ENCODE results near the gene MYO16. TPM values are rescaled to one million over a fixed set of nuclear protein-coding genes. Genes with fewer than 3 reads are reported as not detected.
"Not testable (repeated sequence)": the region's sequence is repeated elsewhere in the genome, so short reads cannot be mapped to it uniquely, and the experiment has no call there.

MYO16 gene
- polyA plus RNA-seq, 1 experiment, result not detected

- Histone ChIP-seq H3K27me3 (ENCODE audit: control insufficient read depth, insufficient read depth, low read length) (no peaks in the 10 kb centered on the region), H3K4me3 (ENCODE audit: low read depth, low read length) (no peak overlapping the region), H3K36me3 (ENCODE audit: control insufficient read depth, insufficient read depth, low read length) (no peaks in the 10 kb centered on the region)
- TF ChIP-seq, protein P1, sequence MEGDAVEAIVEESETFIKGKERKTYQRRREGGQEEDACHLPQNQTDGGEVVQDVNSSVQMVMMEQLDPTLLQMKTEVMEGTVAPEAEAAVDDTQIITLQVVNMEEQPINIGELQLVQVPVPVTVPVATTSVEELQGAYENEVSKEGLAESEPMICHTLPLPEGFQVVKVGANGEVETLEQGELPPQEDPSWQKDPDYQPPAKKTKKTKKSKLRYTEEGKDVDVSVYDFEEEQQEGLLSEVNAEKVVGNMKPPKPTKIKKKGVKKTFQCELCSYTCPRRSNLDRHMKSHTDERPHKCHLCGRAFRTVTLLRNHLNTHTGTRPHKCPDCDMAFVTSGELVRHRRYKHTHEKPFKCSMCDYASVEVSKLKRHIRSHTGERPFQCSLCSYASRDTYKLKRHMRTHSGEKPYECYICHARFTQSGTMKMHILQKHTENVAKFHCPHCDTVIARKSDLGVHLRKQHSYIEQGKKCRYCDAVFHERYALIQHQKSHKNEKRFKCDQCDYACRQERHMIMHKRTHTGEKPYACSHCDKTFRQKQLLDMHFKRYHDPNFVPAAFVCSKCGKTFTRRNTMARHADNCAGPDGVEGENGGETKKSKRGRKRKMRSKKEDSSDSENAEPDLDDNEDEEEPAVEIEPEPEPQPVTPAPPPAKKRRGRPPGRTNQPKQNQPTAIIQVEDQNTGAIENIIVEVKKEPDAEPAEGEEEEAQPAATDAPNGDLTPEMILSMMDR (IDR thresholded peaks at IDR 0.05; ENCODE audit: insufficient read depth, low read depth, low read length), result no peak
- ChIA-PET CTCF (interaction anchor here (0.6 to 6.2 kb wide), 11 partner anchors 9 to 887 kb away, joined by 3 to 31 read pairs (median 4); no protein-coding TSS in a partner anchor), POLR2A (no interaction called here)
- no peak for DNase-seq (ENCODE audit: low read depth)
Measured at GRCh38 chr13:108897955-108898354, 268.5 kb downstream of the MYO16 start.

DNA sequence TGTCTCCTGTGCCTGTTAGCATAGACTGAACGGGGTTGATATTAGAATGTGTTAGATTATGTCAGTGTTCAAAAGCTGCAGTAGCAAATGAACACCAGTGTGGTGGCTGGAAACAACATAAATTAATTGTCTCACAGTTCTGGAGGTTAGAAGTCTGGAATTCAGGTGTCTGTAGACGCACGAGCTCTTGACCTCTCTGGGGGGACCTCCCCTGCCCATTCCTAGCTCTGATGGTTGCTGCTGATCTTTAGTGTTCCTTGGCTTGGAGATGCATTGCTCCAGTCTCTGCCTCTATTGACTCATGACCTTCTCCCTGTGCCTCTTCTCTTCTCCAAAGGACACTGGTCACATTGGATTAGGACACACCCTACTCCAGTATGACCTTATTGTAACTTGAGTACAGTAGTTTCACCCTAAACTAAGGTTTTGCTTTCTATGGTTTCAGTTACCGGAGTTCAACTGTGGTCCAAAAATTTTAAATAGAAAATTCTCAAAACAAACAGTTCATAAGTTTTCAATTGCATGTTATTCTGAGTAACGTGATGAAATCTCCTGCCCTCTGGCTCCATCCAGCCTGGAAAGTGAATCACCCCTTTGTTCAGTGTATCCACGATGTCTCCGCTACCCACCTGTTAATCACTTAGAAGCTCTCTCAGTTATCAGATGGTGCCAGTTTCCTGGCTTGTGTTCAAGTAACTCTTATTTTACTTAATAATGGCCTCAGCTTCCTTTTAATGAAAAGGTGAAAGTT lies 273.2 kb downstream of the MYO16 start:
- CTCF ChIA-PET, result interaction anchor here (0.9 to 1.4 kb wide), 3 partner anchors 13 to 580 kb away, joined by 3 read pairs; no protein-coding TSS in a partner anchor
- no peaks in the 10 kb centered on the region for H3K27me3 ChIP-seq (ENCODE audit: control insufficient read depth, insufficient read depth, low read length)
- no peak for DNase-seq (ENCODE audit: low read depth)
- no peaks in the 10 kb centered on the region for H3K36me3 ChIP-seq (ENCODE audit: control insufficient read depth, insufficient read depth, low read length)
- POLR2A ChIA-PET, result no interaction called here
- no peak overlapping the region for H3K4me3 ChIP-seq (ENCODE audit: low read depth, low read length)
- TF ChIP-seq, protein P1 (IDR thresholded peaks at IDR 0.05; ENCODE audit: insufficient read depth, low read depth, low read length), result no peak

GRCh38 chr13:108903613-108904012 lies 274.2 kb downstream of the MYO16 start:
- TF ChIP-seq, protein P1 (IDR thresholded peaks at IDR 0.05; ENCODE audit: insufficient read depth, low read depth, low read length), result no peak
- CTCF ChIA-PET, result interaction anchor here (1.4 to 2.9 kb wide), 2 partner anchors 8 to 12 kb away, joined by 3 to 13 read pairs; no protein-coding TSS in a partner anchor
- no peak overlapping the region for H3K4me3 ChIP-seq (ENCODE audit: low read depth, low read length)
- DNase-seq (ENCODE audit: low read depth), result no peak
- H3K36me3 ChIP-seq (ENCODE audit: control insufficient read depth, insufficient read depth, low read length), result no peaks in the 10 kb centered on the region
- POLR2A ChIA-PET, result no interaction called here
- H3K27me3 ChIP-seq (ENCODE audit: control insufficient read depth, insufficient read depth, low read length), result no peaks in the 10 kb centered on the region

- no peak for DNase-seq (ENCODE audit: low read depth)
- TF ChIP-seq, protein P1 (IDR thresholded peaks at IDR 0.05; ENCODE audit: insufficient read depth, low read depth, low read length), result no peak
- H3K27me3 ChIP-seq (ENCODE audit: control insufficient read depth, insufficient read depth, low read length), result peaks cover 3% of the 10 kb centered on the region
- ChIA-PET POLR2A (no interaction called here), CTCF (no interaction called here)
- no peak overlapping the region for H3K4me3 ChIP-seq (ENCODE audit: low read depth, low read length)
- H3K36me3 ChIP-seq (ENCODE audit: control insufficient read depth, insufficient read depth, low read length), result no peaks in the 10 kb centered on the region
Measured at GRCh38 chr13:108911807-108912206, 282.4 kb downstream of the MYO16 start.

DNA sequence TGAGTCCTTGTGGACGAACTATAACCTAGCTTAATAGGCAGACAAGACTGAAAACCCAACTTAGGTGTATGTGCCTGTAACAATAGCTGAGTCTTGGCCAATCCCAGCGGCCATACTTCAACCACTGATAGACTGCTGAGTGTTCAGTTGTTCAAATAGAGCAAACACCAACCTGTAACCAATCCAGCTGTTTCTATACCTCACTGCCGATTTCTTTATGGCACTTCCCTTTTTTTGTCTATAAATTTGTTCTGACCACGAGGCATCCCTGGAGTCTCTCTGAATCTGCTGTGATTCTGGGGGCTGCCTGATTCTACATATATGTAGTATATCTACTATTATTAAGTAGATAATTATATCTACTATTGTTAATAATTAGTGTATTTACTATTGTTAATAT lies 284.3 kb downstream of the MYO16 start:
- H3K27me3 ChIP-seq (ENCODE audit: control insufficient read depth, insufficient read depth, low read length); H3K36me3 ChIP-seq (ENCODE audit: control insufficient read depth, insufficient read depth, low read length); DNase-seq (ENCODE audit: low read depth); POLR2A ChIA-PET; H3K4me3 ChIP-seq (ENCODE audit: low read depth, low read length): not testable (repeated sequence)
- CTCF ChIA-PET, result interaction anchor here (1.1 to 2.4 kb wide), 4 partner anchors 19 to 1203 kb away, joined by 3 to 5 read pairs (median 4); no protein-coding TSS in a partner anchor

All from BJ (cell line).